GM23338 (cell line): Measurements from ENCODE around the gene ZFR2. TPM values are rescaled to one million over a fixed set of nuclear protein-coding genes. Genes with fewer than 3 reads are reported as not detected.

ENCODE experiments used
- ATAC-seq: fragments of 200-7000 bp; cut with Tn5 transposase; 3 replicates; pipeline ENCODE4 v1.9.1; 2020
- DNase-seq: peaks from one replicate; pipeline ENCODE4 v3.0.0-alpha.2; 2015; ENCODE audit warnings: low spot score
- H2AFZ ChIP-seq: fragments of 200-600 bp; sonication (generic); 2 replicates; pipeline ENCODE4 v1.8.0; 2016; ENCODE audit warnings: antibody characterized with exemption, mild to moderate bottlenecking, moderate library complexity
- H3F3A ChIP-seq: fragments of 200-600 bp; sonication (generic); replicated peaks from 2 replicates; pipeline ENCODE4 v1.8.0; 2017; ENCODE audit warnings: antibody characterized with exemption, mixed run types, low read depth
- H3K27ac ChIP-seq: fragments of 200-600 bp; sonication (generic); 2 replicates; pipeline ENCODE4 v1.6.1; 2016; ENCODE audit warnings: low read depth
- H3K27me3 ChIP-seq: fragments of 200-600 bp; sonication (generic); 2 replicates; pipeline ENCODE4 v1.8.0; 2016; ENCODE audit warnings: mild to moderate bottlenecking, mixed run types, moderate library complexity; ENCODE audit not compliant: insufficient read depth
- H3K36me3 ChIP-seq: fragments of 200-600 bp; sonication (generic); 2 replicates; pipeline ENCODE4 v1.8.0; 2016; ENCODE audit warnings: mild to moderate bottlenecking; ENCODE audit not compliant: insufficient read depth
- H3K4me1 ChIP-seq: fragments of 200-600 bp; sonication (generic); 2 replicates; pipeline ENCODE4 v1.8.0; 2016; ENCODE audit warnings: mild to moderate bottlenecking, moderate library complexity; ENCODE audit not compliant: insufficient read depth
- H3K4me2 ChIP-seq: fragments of 200-600 bp; sonication (generic); 2 replicates; pipeline ENCODE4 v1.7.1; 2017; ENCODE audit warnings: mixed run types
- H3K4me3 ChIP-seq: fragments of 200-600 bp; sonication (generic); 2 replicates; pipeline ENCODE4 v1.6.1; 2016; ENCODE audit warnings: mixed run types
- H3K79me2 ChIP-seq: fragments of 200-600 bp; sonication (generic); replicated peaks from 2 replicates; pipeline ENCODE4 v1.8.0; 2017; ENCODE audit warnings: mild to moderate bottlenecking; ENCODE audit not compliant: insufficient read depth
- H3K9me2 ChIP-seq: fragments of 200-600 bp; sonication (generic); 2 replicates; pipeline ENCODE4 v1.8.0; 2017; ENCODE audit not compliant: insufficient read depth
- H4K20me1 ChIP-seq: fragments of 200-600 bp; sonication (generic); replicated peaks from 2 replicates; pipeline ENCODE4 v1.8.0; 2017; ENCODE audit warnings: mild to moderate bottlenecking; ENCODE audit not compliant: insufficient read depth
- H3K27ac Mint-ChIP-seq: 2 replicates; pipeline ENCODE4 v1.8.0; 2020; ENCODE audit warnings: inconsistent platforms, mild to moderate bottlenecking, moderate library complexity, mixed read lengths
- H3K27me3 Mint-ChIP-seq: 3 replicates; pipeline ENCODE4 v1.8.0; 2022; ENCODE audit warnings: low read depth, mild to moderate bottlenecking, moderate library complexity, mixed read lengths, inconsistent platforms; ENCODE audit not compliant: insufficient read depth, poor library complexity
- H3K36me3 Mint-ChIP-seq: 3 replicates; pipeline ENCODE4 v1.8.0; 2021; ENCODE audit warnings: low read depth, mild to moderate bottlenecking, inconsistent platforms, moderate library complexity, mixed read lengths
- H3K4me1 Mint-ChIP-seq: 3 replicates; pipeline ENCODE4 v1.8.0; 2020; ENCODE audit warnings: mild to moderate bottlenecking, inconsistent platforms, mixed read lengths
- H3K4me3 Mint-ChIP-seq: 3 replicates; pipeline ENCODE4 v1.8.0; 2021; ENCODE audit warnings: moderate library complexity, mild to moderate bottlenecking, inconsistent platforms, mixed read lengths
- H3K9me3 Mint-ChIP-seq: 3 replicates; pipeline ENCODE4 v1.8.0; 2020; ENCODE audit warnings: moderate library complexity, mild to moderate bottlenecking, inconsistent platforms, mixed read lengths
- CREB1 ChIP-seq: fragments of 250-450 bp; sonication (Bioruptor Pico); IDR thresholded peaks from 2 replicates; pipeline ENCODE4 v1.5.0; 2020; ENCODE audit warnings: low read depth, mild to moderate bottlenecking, moderate library complexity
- CTCF ChIP-seq, 2 experiments: fragments of 200-600 bp in 1 of 2; sonication (generic) in 1 of 2; conservative IDR thresholded peaks; 2 replicates each; pipeline versions ENCODE4 v1.5.1 to v1.6.1; 2016 to 2017; ENCODE audit warnings: antibody characterized with exemption in 2 of 2, low read depth in 2 of 2, mild to moderate bottlenecking in 2 of 2, moderate library complexity in 1 of 2
- ETS1 ChIP-seq: IDR thresholded peaks from 2 replicates; pipeline ENCODE4 v1.6.1; 2016; ENCODE audit warnings: antibody characterized with exemption
- EZH2 ChIP-seq: fragments of 200-600 bp; sonication (generic); IDR thresholded peaks from one replicate; pipeline ENCODE4 v1.8.0; 2017; ENCODE audit warnings: antibody characterized with exemption, mild to moderate bottlenecking, low read depth; ENCODE audit not compliant: unreplicated experiment
- EZH2phosphoT487 ChIP-seq: fragments of 200-600 bp; sonication (generic); IDR thresholded peaks from one replicate; pipeline ENCODE4 v1.8.1; 2018; ENCODE audit warnings: antibody characterized with exemption; ENCODE audit not compliant: unreplicated experiment
- JUNB ChIP-seq: IDR thresholded peaks from one replicate; pipeline ENCODE4 v1.6.1; 2016; ENCODE audit warnings: antibody characterized with exemption; ENCODE audit not compliant: unreplicated experiment
- NANOG ChIP-seq: IDR thresholded peaks from 2 replicates; pipeline ENCODE4 v1.6.1; 2016; ENCODE audit warnings: antibody characterized with exemption, borderline replicate concordance
- POLR2AphosphoS5 ChIP-seq: IDR thresholded peaks from 2 replicates; pipeline ENCODE4 v1.6.1; 2016; ENCODE audit warnings: antibody characterized with exemption, low read depth
- REST ChIP-seq: IDR thresholded peaks from one replicate; pipeline ENCODE4 v1.6.1; 2018; ENCODE audit warnings: antibody characterized with exemption; ENCODE audit not compliant: unreplicated experiment
- STAT1 ChIP-seq: IDR thresholded peaks from one replicate; pipeline ENCODE4 v1.6.1; 2016; ENCODE audit warnings: antibody characterized with exemption; ENCODE audit not compliant: unreplicated experiment
- ZNF114 ChIP-seq: fragments of 250-450 bp; sonication (Bioruptor Pico); IDR thresholded peaks from 2 replicates; pipeline ENCODE4 v1.5.0; 2020; ENCODE audit warnings: mild to moderate bottlenecking, moderate library complexity
- ZNF331 ChIP-seq: fragments of 250-450 bp; sonication (Bioruptor Pico); IDR thresholded peaks from 2 replicates; pipeline ENCODE4 v1.5.0; 2020; ENCODE audit warnings: low read depth, mild to moderate bottlenecking, moderate library complexity
- ZNF462 ChIP-seq: fragments of 250-450 bp; sonication (Bioruptor Pico); IDR thresholded peaks from 2 replicates; pipeline ENCODE4 v1.5.0; 2020; ENCODE audit warnings: mild to moderate bottlenecking, moderate library complexity
- polyA plus RNA-seq: library from polyadenylated mRNA; unstranded; fragments of >200 nt; fragmentation: Nextera tagmentation; extraction: Ambion mirVana; gene quantifications from 2 replicates; pipeline ENCODE4 v1.2.1, GENCODE V29; 2016
- total RNA-seq: library from RNA; depleted of rRNA; stranded (reverse); fragments of >200 nt; shearing (Covaris generic); gene quantifications from 2 replicates; pipeline ENCODE4 v1.2.3, GENCODE V29; 2014

The ZFR2 gene
- total and polyA plus RNA-seq, 2 experiments from 2014 or later, result 15.8 to 31.3 TPM

- H3K27ac Mint-ChIP-seq, result no peak overlapping the region
- Histone ChIP-seq H3K4me3 (no peak overlapping the region), H3K27ac (no peak overlapping the region), H3K79me2 (no peaks in the 10 kb centered on the region), H4K20me1 (no peaks in the 10 kb centered on the region), H3K36me3 (no peaks in the 10 kb centered on the region), H3K4me2 (no peak overlapping the region), H3F3A (no peaks in the 10 kb centered on the region), H2AFZ (no peak overlapping the region), H3K9me2 (no peaks in the 10 kb centered on the region), H3K4me1 (no peaks in the 10 kb centered on the region), H3K27me3 (0 out of 2 replicates have a peak, but pooled peaks cover 2% of the 10 kb centered on the region)
- no peak for TF ChIP-seq ZNF462
- TF ChIP-seq ZNF331 (CRISPR knock-in tag), result no peak
- TF ChIP-seq POLR2AphosphoS5, result no peak
- no peak for TF ChIP-seq EZH2phosphoT487
- TF ChIP-seq ZNF114 (CRISPR knock-in tag), result no peak
- TF ChIP-seq ETS1, result no peak
- no peak for TF ChIP-seq EZH2
- TF ChIP-seq CTCF (conservative IDR thresholded peaks at IDR 0.05; ENCODE audit: low read depth in 2 of 2), result no peak
- no peak for TF ChIP-seq STAT1
- no peak for TF ChIP-seq NANOG
- TF ChIP-seq REST, result no peak
- no peak for TF ChIP-seq JUNB
- no peak for TF ChIP-seq CREB1 (CRISPR knock-in tag)
- DNase-seq (no peak), ATAC-seq (no peak)
- H3K4me1 Mint-ChIP-seq, result no peaks in the 10 kb centered on the region
- no peak overlapping the region for H3K4me3 Mint-ChIP-seq
- H3K27me3 Mint-ChIP-seq, result peaks cover 8% of the 10 kb centered on the region
- no peaks in the 10 kb centered on the region for H3K9me3 Mint-ChIP-seq
- no peaks in the 10 kb centered on the region for H3K36me3 Mint-ChIP-seq
Observed at GRCh38 chr19:3827306-3827705, 41.5 kb downstream of the ZFR2 start.
